IMR-90 (cell line): ENCODE measurements around the gene SPEF2. TPM values are rescaled to one million over a fixed set of nuclear protein-coding genes. Genes with fewer than 3 reads are reported as not detected.

Source experiments
- ATAC-seq: fragments of 200-7000 bp; cut with Tn5 transposase; 2 replicates; pipeline ENCODE4 v1.9.1; 2020; ENCODE audit warnings: low read depth, mild to moderate bottlenecking, moderate library complexity
- BruUV-seq: library from RNA; stranded (reverse); fragments of 400-500 nt; replicated peaks from 2 replicates; lab custom pipeline; 2021; lab: Mats Ljungman, UMichigan
- CTCF ChIA-PET: fragments of 300-600 bp; formaldehyde crosslinking; extraction: SDS; loops from one replicate; lab custom pipeline; 2021; ENCODE audit warnings: antibody characterized with exemption; lab: Yijun Ruan, JAX
- POLR2A ChIA-PET: fragments of 300-600 bp; sonication (Branson Sonifier 250); formaldehyde crosslinking; loops from one replicate; lab custom pipeline; 2022; ENCODE audit warnings: antibody characterized with exemption; ENCODE audit not compliant: unreplicated experiment; lab: Charles Lee
- DNase-seq: peaks from one replicate; pipeline ENCODE4 v3.0.0; 2013
- H2AFZ ChIP-seq: replicated peaks from 2 replicates; pipeline ENCODE3; 2013; ENCODE audit warnings: low read length, mild to moderate bottlenecking; ENCODE audit not compliant: poor library complexity
- H2AK5ac ChIP-seq: 2 replicates; pipeline ENCODE4 v1.6.1; 2013; ENCODE audit warnings: low read depth, low read length, inconsistent platforms
- H2AK9ac ChIP-seq: replicated peaks from 2 replicates; pipeline ENCODE3; 2013; ENCODE audit warnings: mild to moderate bottlenecking, low read depth, low read length, moderate library complexity; ENCODE audit not compliant: poor library complexity
- H2BK120ac ChIP-seq: 2 replicates; pipeline ENCODE4 v1.6.1; 2013; ENCODE audit warnings: low read depth, low read length, inconsistent platforms
- H2BK15ac ChIP-seq: 3 replicates; pipeline ENCODE4 v1.6.1; 2013; ENCODE audit warnings: low read depth, low read length, inconsistent platforms
- H2BK20ac ChIP-seq: 2 replicates; pipeline ENCODE4 v1.6.1; 2013; ENCODE audit warnings: low read depth, mild to moderate bottlenecking, inconsistent platforms, low read length, moderate library complexity
- H2BK5ac ChIP-seq: 2 replicates; pipeline ENCODE4 v1.6.1; 2013; ENCODE audit warnings: mild to moderate bottlenecking, low read depth, low read length, inconsistent platforms; ENCODE audit not compliant: poor library complexity, severe bottlenecking
- H3K14ac ChIP-seq: replicated peaks from 2 replicates; pipeline ENCODE4 v1.6.1; 2013; ENCODE audit warnings: low read depth, low read length, inconsistent platforms
- H3K18ac ChIP-seq: 2 replicates; pipeline ENCODE4 v1.6.1; 2013; ENCODE audit warnings: low read depth, low read length, control low read depth
- H3K23ac ChIP-seq: 2 replicates; pipeline ENCODE4 v1.6.1; 2013; ENCODE audit warnings: low read depth, low read length, inconsistent platforms
- H3K27ac ChIP-seq: 2 replicates; pipeline ENCODE4 v1.5.1; 2013; ENCODE audit warnings: mild to moderate bottlenecking, control low read depth, low read length; ENCODE audit not compliant: insufficient read depth
- H3K27me3 ChIP-seq: 2 replicates; pipeline ENCODE4 v1.6.1; 2013; ENCODE audit warnings: low read length; ENCODE audit not compliant: control insufficient read depth, insufficient read depth
- H3K36me3 ChIP-seq: 2 replicates; pipeline ENCODE4 v1.6.1; 2013; ENCODE audit warnings: low read length, mixed read lengths; ENCODE audit not compliant: control insufficient read depth, insufficient read depth
- H3K4ac ChIP-seq: 2 replicates; pipeline ENCODE4 v1.6.1; 2013; ENCODE audit warnings: low read depth, low read length, inconsistent platforms
- H3K4me1 ChIP-seq: 2 replicates; pipeline ENCODE4 v1.6.1; 2013; ENCODE audit warnings: low read length, mixed read lengths; ENCODE audit not compliant: control insufficient read depth, insufficient read depth
- H3K4me2 ChIP-seq: 2 replicates; pipeline ENCODE4 v1.6.1; 2013; ENCODE audit warnings: low read depth, mild to moderate bottlenecking, control low read depth, low read length, moderate library complexity
- H3K4me3 ChIP-seq: 2 replicates; pipeline ENCODE4 v1.5.1; 2013; ENCODE audit warnings: low read depth, mild to moderate bottlenecking, control low read depth, low read length, moderate library complexity; ENCODE audit not compliant: insufficient read depth
- H3K56ac ChIP-seq: 2 replicates; pipeline ENCODE4 v1.6.1; 2013; ENCODE audit warnings: low read length, inconsistent platforms; ENCODE audit not compliant: insufficient read depth; ENCODE audit errors: extremely low read depth
- H3K79me1 ChIP-seq, 2 experiments: 2 replicates each; pipeline ENCODE4 v1.6.1; 2013; ENCODE audit warnings: low read length in 2 of 2, inconsistent platforms in 1 of 2, low read depth in 1 of 2
- H3K9ac ChIP-seq: 2 replicates; pipeline ENCODE4 v1.6.1; 2013; ENCODE audit warnings: low read depth, low read length, control low read depth
- H3K9me1 ChIP-seq: 2 replicates; pipeline ENCODE4 v1.6.1; 2013; ENCODE audit warnings: low read length, inconsistent platforms; ENCODE audit not compliant: insufficient read depth
- H3K9me3 ChIP-seq: 2 replicates; pipeline ENCODE4 v1.6.1; 2013; ENCODE audit warnings: low read length; ENCODE audit not compliant: control insufficient read depth, insufficient read depth
- H4K20me1 ChIP-seq: 2 replicates; pipeline ENCODE4 v1.6.1; 2013; ENCODE audit warnings: low read length, inconsistent platforms; ENCODE audit not compliant: insufficient read depth
- H4K5ac ChIP-seq: 2 replicates; pipeline ENCODE4 v1.6.1; 2013; ENCODE audit warnings: mild to moderate bottlenecking, low read depth, low read length, control low read depth
- H4K8ac ChIP-seq, 2 experiments: 2 replicates each; pipeline ENCODE4 v1.6.1; 2013; ENCODE audit warnings: low read depth in 2 of 2, low read length in 2 of 2, control low read depth in 1 of 2, inconsistent platforms in 1 of 2
- H4K91ac ChIP-seq: 2 replicates; pipeline ENCODE4 v1.6.1; 2013; ENCODE audit warnings: low read depth, low read length, inconsistent platforms; ENCODE audit not compliant: insufficient read depth
- CEBPB ChIP-seq: IDR thresholded peaks from 2 replicates; pipeline ENCODE4 v1.6.1; 2012; ENCODE audit warnings: low read depth, low read length, improper control_type of control experiment
- CTCF ChIP-seq: conservative IDR thresholded peaks from 2 replicates; pipeline ENCODE4 v1.5.1; 2012; ENCODE audit warnings: mild to moderate bottlenecking, low read depth, low read length, improper control_type of control experiment
- MAFK ChIP-seq: IDR thresholded peaks from 2 replicates; pipeline ENCODE4 v1.6.1; 2012; ENCODE audit warnings: low read depth, low read length, improper control_type of control experiment
- MAZ ChIP-seq: IDR thresholded peaks from 2 replicates; pipeline ENCODE4 v1.6.1; 2012; ENCODE audit warnings: low read depth, mild to moderate bottlenecking, low read length, improper control_type of control experiment, moderate library complexity, borderline replicate concordance
- NFE2L2 ChIP-seq: fragments of 150-350 bp; IDR thresholded peaks from 2 replicates; pipeline ENCODE4 v1.6.1; 2016; ENCODE audit warnings: low read depth, mild to moderate bottlenecking, low read length
- RAD21 ChIP-seq: IDR thresholded peaks from 2 replicates; pipeline ENCODE4 v1.6.1; 2012; ENCODE audit warnings: low read length, improper control_type of control experiment
- SMC3 ChIP-seq: fragments of 150-350 bp; IDR thresholded peaks from 2 replicates; pipeline ENCODE4 v1.6.1; 2016; ENCODE audit warnings: low read depth, mild to moderate bottlenecking, antibody characterized with exemption, low read length, moderate library complexity
- dilution Hi-C: fragments of 300-500 bp; cut with HindIII; formaldehyde crosslinking; loops from one replicate; pipeline ENCODE4 v1.14.3; 2018; ENCODE audit warnings: low sequenced_read_pairs; ENCODE audit not compliant: unreplicated experiment
- in situ Hi-C: fragments of 300-500 bp; cut with MboI; formaldehyde crosslinking; loops from 3 replicates; pipeline ENCODE4 v1.14.3; 2019; ENCODE audit warnings: low sequenced_read_pairs, inconsistent platforms, mixed read lengths
- intact Hi-C: fragments of 100-400 bp; cut with micrococcal nuclease; formaldehyde crosslinking; loops from 2 replicates; pipeline ENCODE4 v1.10.0; 2022
- polyA plus RNA-seq, 3 experiments: library from polyadenylated mRNA; depleted of rRNA; stranded (reverse); fragments of >200 nt; gene quantifications; 2 replicates each; pipeline ENCODE4 v1.2.3, GENCODE V29; 2012; ENCODE audit warnings: low replicate concordance in 1 of 3
- total RNA-seq: library from RNA; depleted of rRNA; stranded (reverse); fragments of >200 nt; gene quantifications from 2 replicates; pipeline ENCODE4 v1.2.3, GENCODE V29; 2012
- TF ChIP-seq, protein P1 (sequence below): fragments of 150-350 bp; IDR thresholded peaks from 2 replicates; pipeline ENCODE4 v1.6.1; 2016; ENCODE audit warnings: low read depth, mild to moderate bottlenecking, low read length, moderate library complexity, borderline replicate concordance

The SPEF2 gene
- total and polyA plus RNA-seq, 2 of the 4 experiments (the other 2 are of a cell fraction), result 1.7 to 2.3 TPM

- POLR2A ChIA-PET, result no interaction called here
- H3K4me1 ChIP-seq, result peaks cover 3% of the 10 kb centered on the region; the same call in 1 of the 2 replicates
- no peak overlapping the region for H4K5ac ChIP-seq
- H3K9ac ChIP-seq, result no peak overlapping the region
- no peaks in the 10 kb centered on the region for H3K79me1 ChIP-seq
- no peak overlapping the region for H2AK9ac ChIP-seq
- H3K14ac ChIP-seq, result no peak overlapping the region
- no peak overlapping the region for H3K4ac ChIP-seq
- intact Hi-C loops (no loop called here), dilution Hi-C loops (no loop called here), in situ Hi-C loops (no loop called here)
- H3K56ac ChIP-seq, result no peak overlapping the region
- H3K23ac ChIP-seq, result no peak overlapping the region
- H3K18ac ChIP-seq, result no peak overlapping the region
- no peak overlapping the region for H4K8ac ChIP-seq
- H3K27ac ChIP-seq, result no peak overlapping the region
- no peaks in the 10 kb centered on the region for H3K9me1 ChIP-seq
- DNase-seq, result no peak
- H2AFZ ChIP-seq, result no peak overlapping the region
- no peaks in the 10 kb centered on the region for H4K20me1 ChIP-seq
- H2BK15ac ChIP-seq, result no peak overlapping the region
- no TSS peak for BruUV-seq
- CTCF ChIA-PET, result no interaction called here
- H2BK5ac ChIP-seq, result no peak overlapping the region
- no peak overlapping the region for H2AK5ac ChIP-seq
- H3K36me3 ChIP-seq, result no peaks in the 10 kb centered on the region
- peaks cover 4% of the 10 kb centered on the region; the same call in 1 of the 2 replicates for H3K9me3 ChIP-seq
- H2BK120ac ChIP-seq, result no peak overlapping the region
- H4K91ac ChIP-seq, result no peak overlapping the region
- H3K4me3 ChIP-seq, result no peak overlapping the region
- no peak for TF ChIP-seq CEBPB
- TF ChIP-seq MAZ, result no peak
- TF ChIP-seq CTCF, result no peak
- TF ChIP-seq, protein P1, sequence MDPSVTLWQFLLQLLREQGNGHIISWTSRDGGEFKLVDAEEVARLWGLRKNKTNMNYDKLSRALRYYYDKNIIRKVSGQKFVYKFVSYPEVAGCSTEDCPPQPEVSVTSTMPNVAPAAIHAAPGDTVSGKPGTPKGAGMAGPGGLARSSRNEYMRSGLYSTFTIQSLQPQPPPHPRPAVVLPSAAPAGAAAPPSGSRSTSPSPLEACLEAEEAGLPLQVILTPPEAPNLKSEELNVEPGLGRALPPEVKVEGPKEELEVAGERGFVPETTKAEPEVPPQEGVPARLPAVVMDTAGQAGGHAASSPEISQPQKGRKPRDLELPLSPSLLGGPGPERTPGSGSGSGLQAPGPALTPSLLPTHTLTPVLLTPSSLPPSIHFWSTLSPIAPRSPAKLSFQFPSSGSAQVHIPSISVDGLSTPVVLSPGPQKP, result no peak
- no peak for TF ChIP-seq NFE2L2
- TF ChIP-seq MAFK, result no peak
- no peak for TF ChIP-seq RAD21
- TF ChIP-seq SMC3, result no peak
- no peak for ATAC-seq
- no peak overlapping the region for H2BK20ac ChIP-seq
- H3K27me3 ChIP-seq, result no peaks in the 10 kb centered on the region
- H3K4me2 ChIP-seq, result no peak overlapping the region
Measured at GRCh38 chr5:35634326-35634725, 16.7 kb downstream of the SPEF2 start.
